Adipose tissue (tissue), 3 donors: ENCODE measurements around the gene SLC38A8. TPM values are rescaled to one million over a fixed set of nuclear protein-coding genes. Genes with fewer than 3 reads are reported as not detected.

Experiments
- H3K27ac ChIP-seq: one replicate; pipeline ENCODE4 v1.5.1; 2013; ENCODE audit warnings: low read depth, low read length
- WGBS, 3 donors: extraction: QIAGEN DNeasy Blood & Tissue Kit; methylation state at CpG; one replicate each; pipeline ENCODE4 v1.1.7; 2013; 5-methylcytosine and 5-hydroxymethylcytosine counted together
- polyA plus RNA-seq, 3 donors: library from polyadenylated mRNA; stranded (reverse); fragments of 200-250 nt; gene quantifications; one replicate each; pipeline ENCODE4 v1.2.3, GENCODE V29; 2013
- donor health status: healthy with polysubstance abuse.
- donor health status: Bipolar disorder and iron deficiency.
- donor health status: healthy.

Gene SLC38A8
- polyA plus RNA-seq, 3 donors = 0.37 to 1.2 TPM; not detected in 1

- 82 to 87% (median 83%) methylated on average over 12 of the region's 12 CpGs for WGBS, 3 donors
Observed at GRCh38 chr16:84015399-84015798, 27.2 kb downstream of the SLC38A8 start.

GRCh38 chr16:84014570-84015327, 27.8 kb downstream of the SLC38A8 start:
- H3K27ac ChIP-seq = no peak overlapping the region
- 71 to 75% (median 72%) methylated on average over 14 of the region's 14 CpGs for WGBS, 3 donors

More at GRCh38 chr16:84015399-84015798, 27.2 kb downstream of the SLC38A8 start:
- no peak overlapping the region for H3K27ac ChIP-seq

- WGBS, 3 donors = 11 to 12% (median 12%) methylated on average over 14 of the region's 14 CpGs
Observed at GRCh38 chr16:84013787-84014569, 28.6 kb downstream of the SLC38A8 start.

DNA sequence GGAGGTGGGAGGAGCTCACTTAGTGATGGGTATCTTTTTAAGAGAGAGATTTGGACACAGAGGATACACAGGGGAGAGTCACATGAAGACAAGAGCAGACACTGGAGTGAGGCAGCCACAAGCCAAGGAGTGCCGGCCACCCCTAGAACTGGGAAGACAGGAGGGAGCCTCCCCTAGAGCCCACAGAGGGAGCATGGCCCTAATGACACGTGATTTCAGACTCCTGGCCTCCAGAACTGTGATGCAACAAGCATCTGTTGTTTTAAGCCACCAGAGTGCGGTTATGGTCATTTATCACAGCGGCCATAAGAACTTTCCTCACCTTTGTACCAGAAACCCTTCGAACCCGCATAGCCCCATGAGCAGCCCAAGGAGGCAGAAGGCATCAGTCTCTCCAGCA, 33.3 kb downstream of the SLC38A8 start:
- 76 to 88% (median 84%) methylated on average over 6 of the region's 6 CpGs for WGBS, 3 donors
- no peak overlapping the region for H3K27ac ChIP-seq

More at GRCh38 chr16:84013787-84014569, 28.6 kb downstream of the SLC38A8 start:
- no peak overlapping the region for H3K27ac ChIP-seq

GRCh38 chr16:84007965-84008364, 34.6 kb downstream of the SLC38A8 start:
- WGBS, 3 donors = 61 to 69% (median 62%) methylated on average over 8 of the region's 8 CpGs
- no peak overlapping the region for H3K27ac ChIP-seq

GRCh38 chr16:84007520-84007919, 35.1 kb downstream of the SLC38A8 start:
- no peak overlapping the region for H3K27ac ChIP-seq
- 79 to 84% (median 83%) methylated on average over 4 of the region's 4 CpGs for whole genome bisulfite sequencing, 3 donors

DNA sequence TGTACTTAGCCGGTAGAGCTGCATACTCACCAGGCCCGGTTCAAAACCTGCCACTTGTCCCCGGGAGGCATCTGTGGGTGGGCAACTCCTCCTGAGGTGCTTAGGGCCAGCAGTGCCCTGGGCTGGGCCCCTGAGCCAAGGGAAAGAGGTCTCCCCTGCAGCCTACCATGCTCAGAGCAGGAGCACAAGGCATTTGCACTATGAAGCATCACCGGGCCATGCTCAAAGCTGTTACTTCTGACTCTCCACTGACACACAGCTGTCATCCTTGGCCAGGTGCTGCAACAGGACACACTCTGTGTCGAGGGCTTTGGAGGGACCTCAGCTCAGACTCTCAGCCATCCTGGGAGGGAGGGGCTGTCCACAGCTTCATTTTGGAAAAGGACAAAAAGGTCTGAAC, 37.2 kb downstream of the SLC38A8 start:
- H3K27ac ChIP-seq = no peak overlapping the region
- 70 to 74% (median 71%) methylated on average over 5 of the region's 5 CpGs for WGBS, 3 donors

DNA sequence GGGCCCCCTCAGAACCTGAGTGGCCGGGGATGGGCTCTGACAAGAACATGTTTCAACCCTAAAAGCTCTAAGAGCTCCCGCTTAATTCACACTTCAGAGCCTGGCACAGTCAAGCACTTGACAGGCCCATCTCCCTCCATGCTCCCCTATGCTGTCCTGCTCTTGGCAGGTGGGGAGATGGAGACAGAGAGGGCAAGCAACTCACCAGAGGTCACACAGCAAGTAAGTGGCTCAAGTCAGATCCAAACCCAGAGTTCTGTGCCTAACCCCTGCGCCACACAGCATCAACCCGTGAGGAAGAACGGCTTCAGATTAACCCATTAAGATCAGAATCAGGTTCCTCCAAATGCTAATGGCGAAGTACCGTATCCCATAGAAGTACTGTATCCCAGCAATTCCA, 38.2 kb downstream of the SLC38A8 start:
- WGBS, 3 donors = 76 to 83% (median 80%) methylated on average over 7 of the region's 7 CpGs
- H3K27ac ChIP-seq = no peak overlapping the region

DNA sequence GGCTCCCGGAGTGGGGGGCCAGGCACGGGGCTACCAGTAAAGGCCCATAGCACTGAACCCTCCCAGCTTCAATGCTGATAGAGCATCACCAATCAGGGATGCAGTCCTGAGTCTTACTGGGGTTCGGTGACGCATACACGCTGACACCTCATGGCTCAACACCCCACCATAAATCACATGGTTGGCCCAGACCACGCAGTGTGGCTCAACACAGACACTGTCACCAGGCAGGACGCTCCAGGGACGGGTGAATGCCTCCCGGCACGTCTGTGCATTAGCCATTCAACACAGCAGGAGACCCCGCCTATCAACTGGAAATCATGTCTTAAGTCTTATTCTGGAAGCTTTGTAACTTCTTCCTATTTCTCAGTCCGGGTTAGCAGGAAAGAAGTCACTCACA, 39.6 kb downstream of the SLC38A8 start:
- 76 to 83% (median 79%) methylated on average over 12 of the region's 12 CpGs for WGBS, 3 donors
- H3K27ac ChIP-seq = no peak overlapping the region

DNA sequence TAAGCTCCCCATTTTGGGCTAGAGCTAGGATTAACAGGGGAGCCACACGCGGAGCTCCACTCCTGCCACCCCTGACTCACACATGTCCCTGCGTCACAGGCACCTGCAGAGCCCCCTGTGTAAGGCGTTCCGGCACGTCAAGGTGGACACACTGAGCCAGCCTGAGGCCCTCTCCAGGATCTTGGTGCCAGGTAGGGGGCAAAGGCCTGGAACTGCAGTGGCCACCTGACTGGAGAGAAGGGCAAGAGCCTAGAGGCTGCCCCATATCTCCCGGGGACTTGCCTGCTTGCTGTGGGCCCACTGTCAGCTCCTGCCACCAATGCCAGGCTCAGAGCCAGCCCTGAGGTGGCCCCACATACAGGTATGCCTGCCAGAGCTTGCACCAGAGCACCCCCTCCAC, 40.9 kb downstream of the SLC38A8 start:
- no peak overlapping the region for H3K27ac ChIP-seq
- 90 to 94% (median 92%) methylated on average over 7 of the region's 7 CpGs for WGBS, 3 donors

- 69 to 85% (median 84%) methylated on average over 13 of the region's 13 CpGs for WGBS, 3 donors
- no peak overlapping the region for H3K27ac ChIP-seq
Observed at GRCh38 chr16:84000989-84001642, 41.5 kb downstream of the SLC38A8 start.

- no peak overlapping the region for H3K27ac ChIP-seq
- WGBS, 3 donors = 88 to 91% (median 89%) methylated on average over 13 of the region's 13 CpGs
Observed at GRCh38 chr16:83998091-83998490, 44.5 kb downstream of the SLC38A8 start.

- WGBS, 3 donors = 82 to 89% (median 85%) methylated on average over 15 of the region's 15 CpGs
- no peak overlapping the region for H3K27ac ChIP-seq
Observed at GRCh38 chr16:83996481-83997252, 45.9 kb downstream of the SLC38A8 start.

- H3K27ac ChIP-seq = no peak overlapping the region
- WGBS, 3 donors = 12 to 23% (median 16%) methylated on average over 21 of the region's 21 CpGs
Observed at GRCh38 chr16:83995754-83996153, 46.8 kb downstream of the SLC38A8 start.

GRCh38 chr16:83994703-83995102, 47.9 kb downstream of the SLC38A8 start:
- 71 to 90% (median 76%) methylated on average over 13 of the region's 13 CpGs for WGBS, 3 donors
- H3K27ac ChIP-seq = no peak overlapping the region

GRCh38 chr16:83994087-83994486, 48.5 kb downstream of the SLC38A8 start:
- no peak overlapping the region for H3K27ac ChIP-seq
- 64 to 87% (median 76%) methylated on average over 8 of the region's 8 CpGs for WGBS, 3 donors

- H3K27ac ChIP-seq = no peak overlapping the region
- 47 to 60% (median 59%) methylated on average over 6 of the region's 6 CpGs for WGBS, 3 donors
Observed at GRCh38 chr16:83992624-83993023, 50.0 kb downstream of the SLC38A8 start.

- WGBS, 3 donors = 72 to 90% (median 89%) methylated on average over 11 of the region's 11 CpGs
- no peak overlapping the region for H3K27ac ChIP-seq
Observed at GRCh38 chr16:83990492-83990891, 52.1 kb downstream of the SLC38A8 start.
